HG02588 (cell line): ENCODE data around the gene FRMD1.

Experiments used
- ATAC-seq: cut with Tn5 transposase; IDR thresholded peaks from one replicate; pipeline ENCODE4 v1.9.1; 2021; ENCODE audit warnings: mild to moderate bottlenecking, moderate library complexity; ENCODE audit not compliant: unreplicated experiment

The FRMD1 gene

GRCh38 chr6:168045706-168046620, 33.0 kb downstream of the FRMD1 start:
- ATAC-seq: no peak

GRCh38 chr6:168045141-168045691, 33.8 kb downstream of the FRMD1 start:
- no peak for ATAC-seq

- no peak for ATAC-seq
Measured at GRCh38 chr6:168044521-168045130, 34.4 kb downstream of the FRMD1 start.

GRCh38 chr6:168043848-168044415, 35.1 kb downstream of the FRMD1 start:
- ATAC-seq: no peak

GRCh38 chr6:168043193-168043847, 35.7 kb downstream of the FRMD1 start:
- ATAC-seq: no peak

GRCh38 chr6:168042426-168043192, 36.4 kb downstream of the FRMD1 start:
- no peak for ATAC-seq

- ATAC-seq: no peak
Measured at GRCh38 chr6:168041928-168042327, 37.1 kb downstream of the FRMD1 start.

GRCh38 chr6:168040856-168041496, 38.0 kb downstream of the FRMD1 start:
- no peak for ATAC-seq

- ATAC-seq: no peak
Measured at GRCh38 chr6:168039849-168040248, 39.2 kb downstream of the FRMD1 start.

GRCh38 chr6:168039301-168039700, 39.7 kb downstream of the FRMD1 start:
- no peak for ATAC-seq

GRCh38 chr6:168038576-168039140, 40.4 kb downstream of the FRMD1 start:
- no peak for ATAC-seq

- no peak for ATAC-seq
Measured at GRCh38 chr6:168037856-168038255, 41.2 kb downstream of the FRMD1 start.

GRCh38 chr6:168037242-168037641, 41.8 kb downstream of the FRMD1 start:
- ATAC-seq: no peak

- ATAC-seq: no peak
Measured at GRCh38 chr6:168035661-168036545, 43.1 kb downstream of the FRMD1 start.

GRCh38 chr6:168035098-168035660, 43.8 kb downstream of the FRMD1 start:
- no peak for ATAC-seq

- ATAC-seq: no peak
Measured at GRCh38 chr6:168034537-168034936, 44.5 kb downstream of the FRMD1 start.

- ATAC-seq: no peak
Measured at GRCh38 chr6:168033791-168034190, 45.2 kb downstream of the FRMD1 start.
